ENCODE results near the gene PLCD1. TPM values are rescaled to one million over a fixed set of nuclear protein-coding genes. Genes with fewer than 3 reads are reported as not detected.

Gene PLCD1
- total and polyA plus RNA-seq, 2 of the 8 experiments (the other 6 are each of a cell fraction or from before 2014, with no cell fraction given), result 15.3 to 19.2 TPM

DNA sequence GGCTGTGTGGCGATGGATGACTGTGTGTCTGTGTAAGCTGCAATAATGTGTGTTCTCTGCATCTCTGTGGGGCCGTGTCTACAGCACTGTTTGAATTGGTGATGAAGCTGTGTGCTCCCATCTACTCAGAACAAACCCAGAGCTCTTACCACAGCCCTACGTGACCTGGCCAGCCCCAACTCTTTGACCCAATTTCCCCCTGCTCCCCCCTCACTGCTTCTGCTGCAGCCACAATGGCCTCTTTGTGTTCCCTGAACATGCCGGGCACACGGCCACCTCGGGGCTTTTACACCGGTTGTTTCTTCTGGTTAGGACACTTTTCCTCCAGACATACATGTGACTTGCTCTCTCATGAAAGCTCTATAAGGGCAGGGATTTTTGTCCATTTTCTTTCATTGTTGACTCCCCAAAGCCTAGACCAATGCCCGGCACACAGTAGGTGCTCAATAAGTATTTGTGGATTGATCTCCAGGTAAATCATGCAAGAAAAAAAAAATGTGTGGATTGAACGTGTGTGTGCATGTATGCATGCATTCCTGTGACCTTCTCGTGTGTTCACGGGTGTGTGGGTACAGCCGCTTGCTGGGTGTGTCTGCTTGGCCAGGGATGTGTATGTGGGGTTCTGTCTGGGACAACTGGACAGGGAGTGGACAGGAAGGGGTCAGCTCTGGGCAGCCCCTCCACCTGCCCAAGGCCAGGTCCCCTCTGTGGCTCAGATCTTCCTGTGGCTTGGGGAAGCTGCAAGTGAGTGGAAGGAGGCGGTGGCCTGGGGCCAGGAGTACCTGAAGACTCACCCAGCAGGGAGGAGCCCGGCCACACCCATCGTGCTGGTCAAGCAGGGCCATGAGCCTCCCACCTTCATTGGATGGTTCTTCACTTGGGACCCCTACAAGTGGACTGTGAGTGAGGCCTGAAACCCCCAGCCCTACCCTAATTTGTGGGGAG is 24.1 kb downstream of the PLCD1 start:
- no peak overlapping the region for H2BK20ac ChIP-seq (ENCODE audit: low read length)
- H3K56ac ChIP-seq (replicated peaks; ENCODE audit: insufficient read length, low read depth, low read length), result no peak overlapping the region
- H3K9ac ChIP-seq (replicated peaks in 1 of 4; ENCODE audit: extremely low read depth in 1 of 4, low read depth in 3 of 4, low read length in 3 of 4), result no peak overlapping the region
- TF ChIP-seq, protein P1, sequence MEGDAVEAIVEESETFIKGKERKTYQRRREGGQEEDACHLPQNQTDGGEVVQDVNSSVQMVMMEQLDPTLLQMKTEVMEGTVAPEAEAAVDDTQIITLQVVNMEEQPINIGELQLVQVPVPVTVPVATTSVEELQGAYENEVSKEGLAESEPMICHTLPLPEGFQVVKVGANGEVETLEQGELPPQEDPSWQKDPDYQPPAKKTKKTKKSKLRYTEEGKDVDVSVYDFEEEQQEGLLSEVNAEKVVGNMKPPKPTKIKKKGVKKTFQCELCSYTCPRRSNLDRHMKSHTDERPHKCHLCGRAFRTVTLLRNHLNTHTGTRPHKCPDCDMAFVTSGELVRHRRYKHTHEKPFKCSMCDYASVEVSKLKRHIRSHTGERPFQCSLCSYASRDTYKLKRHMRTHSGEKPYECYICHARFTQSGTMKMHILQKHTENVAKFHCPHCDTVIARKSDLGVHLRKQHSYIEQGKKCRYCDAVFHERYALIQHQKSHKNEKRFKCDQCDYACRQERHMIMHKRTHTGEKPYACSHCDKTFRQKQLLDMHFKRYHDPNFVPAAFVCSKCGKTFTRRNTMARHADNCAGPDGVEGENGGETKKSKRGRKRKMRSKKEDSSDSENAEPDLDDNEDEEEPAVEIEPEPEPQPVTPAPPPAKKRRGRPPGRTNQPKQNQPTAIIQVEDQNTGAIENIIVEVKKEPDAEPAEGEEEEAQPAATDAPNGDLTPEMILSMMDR (IDR thresholded peaks at IDR 0.05; ENCODE audit: control extremely low read depth in 1 of 3, insufficient read depth in 1 of 3, low read depth in 1 of 3, low read length in 3 of 3), result no peak
- H3K4me2 ChIP-seq (ENCODE audit: insufficient read depth in 1 of 2, low read depth in 2 of 2, low read length in 2 of 2), result no peak overlapping the region
- no peak overlapping the region for H4K5ac ChIP-seq (ENCODE audit: insufficient read length, low read depth, low read length)
- no peak overlapping the region for H2BK15ac ChIP-seq (ENCODE audit: low read length)
- H3K4ac ChIP-seq (replicated peaks; ENCODE audit: insufficient read length, low read depth, low read length), result no peak overlapping the region
- no peak overlapping the region for H2BK12ac ChIP-seq (ENCODE audit: low read depth, low read length)
- H3K23me2 ChIP-seq (ENCODE audit: low read depth, low read length), result no peaks in the 10 kb centered on the region
- no peak overlapping the region for H2BK120ac ChIP-seq (replicated peaks; ENCODE audit: low read depth, low read length)
- no peak overlapping the region for H4K8ac ChIP-seq (ENCODE audit: extremely low read depth, insufficient read depth, low read length)
- 95% methylated on average over 14 of the region's 15 CpGs; no CpG with 5 or more reads in 1 of the 2 experiments for WGBS, 2 experiments (ENCODE audit: extremely low coverage in 1 of 2, insufficient coverage in 1 of 2, insufficient read length in 1 of 2, insufficient replicate concordance in 2 of 2, low coverage in 1 of 2, low lambda C conversion rate in 2 of 2, missing lambda C conversion rate in 1 of 2)
- DNase-seq (ENCODE audit: low read depth in 1 of 2, low spot score in 2 of 2) (no peak), FAIRE-seq (no peak)
- no peaks in the 10 kb centered on the region for H3K79me2 ChIP-seq (ENCODE audit: control insufficient read depth in 1 of 2, insufficient read depth in 2 of 2, low read length in 2 of 2)
- H3K27ac ChIP-seq (ENCODE audit: low read depth, low read length), result no peak overlapping the region
- H2AFZ ChIP-seq (ENCODE audit: low read length), result no peak overlapping the region
- H3K36me3 ChIP-seq (ENCODE audit: control insufficient read depth in 2 of 4, insufficient read depth in 4 of 4, low read length in 3 of 4), result peaks cover 0 to 2% (median under 1%) of the 10 kb centered on the region in 4 experiments; a peak in 1 of 8 replicates
- no peaks in the 10 kb centered on the region for H3K79me1 ChIP-seq (ENCODE audit: low read depth, low read length)
- no peak overlapping the region for H3K23ac ChIP-seq (ENCODE audit: insufficient read length)
- no peak overlapping the region for H3K4me3 ChIP-seq (ENCODE audit: extremely low read depth in 1 of 4, insufficient read depth in 2 of 4, low read depth in 3 of 4, low read length in 4 of 4)
- no peaks in the 10 kb centered on the region for H3K27me3 ChIP-seq (replicated peaks in 1 of 4; ENCODE audit: control insufficient read depth in 3 of 4, extremely low read depth in 1 of 4, insufficient read depth in 3 of 4, low read length in 3 of 4)
- H2AK5ac ChIP-seq (ENCODE audit: low read depth, low read length), result no peak overlapping the region
- H3K18ac ChIP-seq (ENCODE audit: extremely low read depth, low read length), result no peak overlapping the region
- no peaks in the 10 kb centered on the region for H3K9me3 ChIP-seq (ENCODE audit: insufficient read depth in 2 of 2, low read depth in 1 of 2, low read length in 1 of 2)
- H4K20me1 ChIP-seq (replicated peaks in 1 of 2; ENCODE audit: control insufficient read depth in 1 of 2, insufficient read depth in 2 of 2, low read length in 2 of 2), result peaks cover 0 to 6% of the 10 kb centered on the region in 2 experiments
- POLR2A ChIA-PET (ENCODE audit: partially characterized antibody), result interaction anchor here (1.1 kb wide), 1 partner anchor 10 kb away, joined by 4 read pairs; no protein-coding TSS in a partner anchor
- H2BK5ac ChIP-seq (ENCODE audit: low read depth, low read length), result 0 out of 2 replicates have a peak overlapping the region, but pooled peaks have one; percentile 8
- CTCF ChIA-PET (ENCODE audit: partially characterized antibody), result interaction anchor here (0.7 to 5.3 kb wide), 17 partner anchors 8 to 313 kb away, joined by 3 to 75 read pairs (median 4); partner anchors contain the start of genes DLEC1 and VILL
- H4K91ac ChIP-seq (replicated peaks; ENCODE audit: insufficient read length, low read length), result no peak overlapping the region
- no peaks in the 10 kb centered on the region for H3K4me1 ChIP-seq (replicated peaks in 1 of 4; ENCODE audit: control insufficient read depth in 3 of 4, insufficient read depth in 4 of 4, low read length in 3 of 4)
- H3K14ac ChIP-seq (ENCODE audit: insufficient read length), result no peak overlapping the region
